ENCODE measurements around the gene ANKRD9. TPM values are rescaled to one million over a fixed set of nuclear protein-coding genes. Genes with fewer than 3 reads are reported as not detected.

The ANKRD9 gene
- total RNA-seq, 1 donor from 2014 or later = 23.9 TPM

- H3K9me3 Mint-ChIP-seq = no peaks in the 10 kb centered on the region
- TF ChIP-seq, protein P1, sequence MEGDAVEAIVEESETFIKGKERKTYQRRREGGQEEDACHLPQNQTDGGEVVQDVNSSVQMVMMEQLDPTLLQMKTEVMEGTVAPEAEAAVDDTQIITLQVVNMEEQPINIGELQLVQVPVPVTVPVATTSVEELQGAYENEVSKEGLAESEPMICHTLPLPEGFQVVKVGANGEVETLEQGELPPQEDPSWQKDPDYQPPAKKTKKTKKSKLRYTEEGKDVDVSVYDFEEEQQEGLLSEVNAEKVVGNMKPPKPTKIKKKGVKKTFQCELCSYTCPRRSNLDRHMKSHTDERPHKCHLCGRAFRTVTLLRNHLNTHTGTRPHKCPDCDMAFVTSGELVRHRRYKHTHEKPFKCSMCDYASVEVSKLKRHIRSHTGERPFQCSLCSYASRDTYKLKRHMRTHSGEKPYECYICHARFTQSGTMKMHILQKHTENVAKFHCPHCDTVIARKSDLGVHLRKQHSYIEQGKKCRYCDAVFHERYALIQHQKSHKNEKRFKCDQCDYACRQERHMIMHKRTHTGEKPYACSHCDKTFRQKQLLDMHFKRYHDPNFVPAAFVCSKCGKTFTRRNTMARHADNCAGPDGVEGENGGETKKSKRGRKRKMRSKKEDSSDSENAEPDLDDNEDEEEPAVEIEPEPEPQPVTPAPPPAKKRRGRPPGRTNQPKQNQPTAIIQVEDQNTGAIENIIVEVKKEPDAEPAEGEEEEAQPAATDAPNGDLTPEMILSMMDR (IDR thresholded peaks at IDR 0.05; ENCODE audit: unreplicated experiment) = no peak
- no peaks in the 10 kb centered on the region for H3K4me1 Mint-ChIP-seq
- peaks cover 15% of the 10 kb centered on the region for H3K36me3 Mint-ChIP-seq
- H3K4me3 Mint-ChIP-seq = no peak overlapping the region
- H3K27me3 Mint-ChIP-seq (ENCODE audit: low read depth) = no peaks in the 10 kb centered on the region
- no peak for DNase-seq (ENCODE audit: low spot score in 2 of 2, unreplicated experiment in 2 of 2)
- no peak overlapping the region for H3K27ac Mint-ChIP-seq
Observed at GRCh38 chr14:102502571-102502970, 7.0 kb downstream of the ANKRD9 start.

- peaks cover 15% of the 10 kb centered on the region for H3K36me3 Mint-ChIP-seq
- no peak for DNase-seq (ENCODE audit: low spot score in 2 of 2, unreplicated experiment in 2 of 2)
- H3K27ac Mint-ChIP-seq = peak overlapping the region; percentile 3
- H3K27me3 Mint-ChIP-seq (ENCODE audit: low read depth) = no peaks in the 10 kb centered on the region
- H3K9me3 Mint-ChIP-seq = no peaks in the 10 kb centered on the region
- no peak overlapping the region for H3K4me3 Mint-ChIP-seq
- TF ChIP-seq, protein P1 (IDR thresholded peaks at IDR 0.05; ENCODE audit: unreplicated experiment) = no peak
- H3K4me1 Mint-ChIP-seq = no peaks in the 10 kb centered on the region
Observed at GRCh38 chr14:102501751-102502315, 7.7 kb downstream of the ANKRD9 start.

DNA sequence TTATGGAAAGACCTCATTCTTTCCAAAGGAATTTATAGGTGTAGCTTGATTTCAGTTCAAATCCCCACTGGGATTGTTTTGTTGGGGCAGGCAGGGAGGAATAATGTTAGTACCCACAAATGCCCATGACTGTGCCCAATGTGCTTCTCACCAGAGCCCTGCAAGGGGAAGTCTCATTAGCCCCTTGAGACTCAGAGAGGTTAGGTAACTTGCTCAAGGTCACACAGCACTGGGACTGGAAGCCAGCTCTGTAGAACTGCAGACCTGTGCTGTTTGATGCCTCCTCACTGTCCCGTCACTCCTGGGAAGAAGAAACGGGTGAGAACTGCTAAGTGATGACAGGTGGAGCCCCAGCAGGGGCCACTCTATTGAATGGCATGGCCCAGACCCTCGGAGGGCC lies 8.9 kb downstream of the ANKRD9 start:
- TF ChIP-seq, protein P1 (IDR thresholded peaks at IDR 0.05; ENCODE audit: unreplicated experiment) = no peak
- Mint-ChIP-seq H3K4me3 (no peak overlapping the region), H3K4me1 (no peaks in the 10 kb centered on the region), H3K27me3 (ENCODE audit: low read depth) (no peaks in the 10 kb centered on the region), H3K9me3 (no peaks in the 10 kb centered on the region), H3K27ac (peak overlapping the region; percentile 21), H3K36me3 (peaks cover 13% of the 10 kb centered on the region)
- DNase-seq (ENCODE audit: low spot score in 2 of 2, unreplicated experiment in 2 of 2) = no peak

GRCh38 chr14:102500158-102500662 lies 9.4 kb downstream of the ANKRD9 start:
- H3K4me1 Mint-ChIP-seq = no peaks in the 10 kb centered on the region
- no peak for DNase-seq (ENCODE audit: low spot score in 2 of 2, unreplicated experiment in 2 of 2)
- no peak overlapping the region for H3K4me3 Mint-ChIP-seq
- no peaks in the 10 kb centered on the region for H3K27me3 Mint-ChIP-seq (ENCODE audit: low read depth)
- peaks cover 13% of the 10 kb centered on the region for H3K36me3 Mint-ChIP-seq
- peak overlapping the region; percentile 21 for H3K27ac Mint-ChIP-seq
- TF ChIP-seq, protein P1 (IDR thresholded peaks at IDR 0.05; ENCODE audit: unreplicated experiment) = no peak
- H3K9me3 Mint-ChIP-seq = no peaks in the 10 kb centered on the region

- H3K4me3 Mint-ChIP-seq = no peak overlapping the region
- H3K27ac Mint-ChIP-seq = no peak overlapping the region
- no peaks in the 10 kb centered on the region for H3K27me3 Mint-ChIP-seq (ENCODE audit: low read depth)
- peaks cover 13% of the 10 kb centered on the region for H3K36me3 Mint-ChIP-seq
- TF ChIP-seq, protein P1 (IDR thresholded peaks at IDR 0.05; ENCODE audit: unreplicated experiment) = no peak
- no peak for DNase-seq (ENCODE audit: low spot score in 2 of 2, unreplicated experiment in 2 of 2)
- H3K9me3 Mint-ChIP-seq = no peaks in the 10 kb centered on the region
- no peaks in the 10 kb centered on the region for H3K4me1 Mint-ChIP-seq
Observed at GRCh38 chr14:102499401-102500157, 10.0 kb downstream of the ANKRD9 start.
